GM18861 (cell line): ENCODE results near the gene SPHK1.

Experiments used
- ATAC-seq: cut with Tn5 transposase; IDR thresholded peaks from one replicate; pipeline ENCODE4 v1.9.1; 2021; ENCODE audit not compliant: unreplicated experiment

SPHK1 gene

DNA sequence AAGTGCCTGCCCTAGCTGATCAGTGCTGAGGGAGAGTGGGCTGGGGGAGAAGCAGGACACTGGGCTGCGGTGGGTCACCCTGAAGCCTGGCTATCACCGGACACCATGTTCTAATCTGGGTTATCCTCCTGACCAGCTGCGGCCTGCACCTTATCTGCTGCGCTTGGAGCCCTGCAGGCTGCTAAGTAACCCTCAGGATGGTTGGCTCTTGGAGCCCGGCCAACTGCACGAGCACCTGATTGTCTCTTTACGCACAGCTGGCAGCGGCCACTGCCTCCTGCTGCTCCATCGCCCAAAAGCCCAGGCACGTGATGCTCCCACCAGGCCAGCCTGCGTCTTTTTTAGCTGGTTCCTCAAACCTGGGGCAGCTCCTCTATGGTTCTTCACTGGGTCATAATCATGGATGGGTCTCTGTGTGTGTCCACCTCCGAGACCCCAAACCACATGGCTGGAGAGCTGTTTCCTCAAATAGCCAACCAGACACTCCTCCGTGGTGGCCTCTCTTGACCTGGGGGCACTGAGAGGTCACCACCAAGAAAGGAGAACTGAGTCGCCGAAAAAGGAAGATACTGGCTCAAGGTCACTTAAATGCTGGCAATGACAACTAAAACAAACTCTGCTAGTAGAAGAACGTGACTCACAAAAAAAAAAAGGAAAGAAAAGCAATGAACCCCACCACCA, 21.7 kb downstream of the SPHK1 start:
- ATAC-seq: no peak

DNA sequence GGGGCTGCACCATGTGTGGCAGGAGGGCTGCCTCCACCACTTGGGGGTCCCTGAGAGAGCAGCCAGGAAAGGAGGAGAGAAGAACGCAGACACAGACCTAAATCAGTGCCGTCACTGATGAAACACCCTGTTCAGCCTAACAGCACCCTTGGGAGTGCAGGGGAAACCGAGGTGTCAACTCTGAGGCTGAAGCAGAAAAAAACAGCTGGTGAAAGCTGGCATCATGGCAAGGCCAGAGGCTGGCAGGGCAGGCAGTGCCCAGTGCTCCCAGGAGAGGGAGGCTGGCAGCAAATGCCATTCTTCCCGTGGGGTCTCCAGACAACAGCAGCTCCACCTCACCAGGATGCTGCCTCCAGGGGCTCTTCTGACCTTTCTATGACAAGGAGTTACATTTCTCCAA, 23.1 kb downstream of the SPHK1 start:
- ATAC-seq: no peak

GRCh38 chr17:76408037-76408849, 23.8 kb downstream of the SPHK1 start:
- ATAC-seq: no peak

DNA sequence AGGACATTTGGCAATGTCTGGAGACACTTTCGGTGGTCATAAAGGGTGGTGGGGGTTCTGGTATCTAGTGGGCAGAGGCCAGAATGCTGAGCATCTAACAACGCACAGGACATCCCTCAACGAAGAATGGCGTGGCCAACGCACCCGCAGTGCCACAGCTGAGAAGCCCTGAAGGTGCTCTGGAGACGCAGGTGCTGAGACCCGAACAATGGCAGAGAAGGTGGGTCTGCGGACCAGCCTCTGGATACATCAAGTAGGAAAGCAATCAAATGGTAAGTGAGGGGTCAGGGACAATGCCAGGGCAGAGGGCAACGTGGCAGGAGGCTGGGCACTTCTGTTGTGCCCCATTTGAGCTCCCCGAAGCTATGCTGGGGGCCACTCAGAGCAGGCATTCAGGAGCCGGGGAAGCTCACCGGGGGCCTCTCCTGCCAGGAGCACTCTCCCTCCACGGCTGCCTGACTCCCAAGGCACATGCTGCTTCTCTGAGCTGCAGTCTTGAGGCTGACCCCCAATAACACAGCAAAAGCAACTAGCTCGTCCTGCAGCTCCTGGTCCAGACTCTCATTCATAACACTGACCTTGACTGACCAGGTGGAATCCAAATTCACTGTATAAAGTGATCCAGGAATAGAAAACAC, 26.0 kb downstream of the SPHK1 start:
- no peak for ATAC-seq

- no peak for ATAC-seq
These were observed 26.8 kb downstream of the SPHK1 start for GRCh38 chr17:76411247-76411646.

DNA sequence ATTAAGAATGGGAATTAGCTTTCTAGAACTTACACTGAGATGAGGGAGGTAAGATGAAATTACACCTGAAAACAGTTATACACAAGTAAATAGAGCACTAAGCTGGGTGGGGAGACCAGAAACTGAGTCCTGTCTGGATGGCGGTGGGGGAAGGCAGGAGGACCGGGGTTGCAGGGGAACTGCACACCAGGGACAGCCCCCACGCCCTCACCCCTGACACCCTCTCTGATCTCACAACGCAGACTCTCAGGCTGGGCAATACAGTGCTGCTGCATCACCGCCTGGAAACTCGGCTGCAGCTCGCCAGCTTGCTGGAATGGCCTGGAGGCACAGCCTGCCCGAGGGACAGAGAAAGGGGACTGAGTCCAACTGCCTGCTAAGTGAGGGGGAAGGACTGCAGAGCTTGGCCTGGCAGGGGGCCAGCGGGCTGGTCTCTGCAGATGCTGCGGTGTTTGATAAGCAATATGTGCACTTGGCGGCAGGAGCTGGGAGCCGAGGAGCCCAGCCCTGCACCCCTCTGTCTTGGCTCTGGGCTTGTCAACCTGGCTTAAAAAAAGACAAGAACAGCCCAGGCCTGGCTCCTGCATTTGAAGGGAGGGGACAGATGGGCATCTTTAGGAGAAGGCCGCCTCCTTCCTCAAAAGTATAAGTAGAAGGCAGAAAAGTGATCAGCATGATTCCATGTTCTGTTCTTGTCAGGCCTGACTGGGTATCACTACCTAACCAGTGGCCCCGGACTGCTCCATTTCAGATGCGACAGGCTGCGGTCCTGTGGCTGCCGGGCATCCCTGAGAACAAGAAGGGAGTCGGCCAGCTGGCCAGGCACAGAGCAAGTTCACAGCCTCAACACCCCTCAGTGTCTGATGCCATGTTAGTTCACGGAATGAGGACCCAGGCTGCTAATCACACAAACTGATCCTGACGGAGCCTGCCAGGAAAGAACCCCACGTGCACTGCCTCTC, 30.2 kb downstream of the SPHK1 start:
- no peak for ATAC-seq

DNA sequence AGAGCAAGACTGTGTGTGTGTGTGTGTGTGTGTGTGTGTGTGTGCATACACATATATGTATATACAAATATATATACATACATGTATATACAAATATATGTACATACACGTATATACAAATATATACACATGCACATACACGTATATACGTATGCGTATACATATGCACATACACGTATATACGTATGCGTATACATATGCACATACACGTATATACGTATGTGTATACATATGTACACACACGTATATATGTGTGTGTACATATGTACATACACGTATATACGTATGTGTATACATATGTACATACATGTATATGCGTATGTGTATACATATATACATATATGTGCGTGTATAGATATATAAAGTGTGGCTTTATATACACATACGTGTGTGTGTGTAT, 31.4 kb downstream of the SPHK1 start:
- no peak for ATAC-seq

- ATAC-seq: no peak
These were observed 32.0 kb downstream of the SPHK1 start for GRCh38 chr17:76416457-76416856.

DNA sequence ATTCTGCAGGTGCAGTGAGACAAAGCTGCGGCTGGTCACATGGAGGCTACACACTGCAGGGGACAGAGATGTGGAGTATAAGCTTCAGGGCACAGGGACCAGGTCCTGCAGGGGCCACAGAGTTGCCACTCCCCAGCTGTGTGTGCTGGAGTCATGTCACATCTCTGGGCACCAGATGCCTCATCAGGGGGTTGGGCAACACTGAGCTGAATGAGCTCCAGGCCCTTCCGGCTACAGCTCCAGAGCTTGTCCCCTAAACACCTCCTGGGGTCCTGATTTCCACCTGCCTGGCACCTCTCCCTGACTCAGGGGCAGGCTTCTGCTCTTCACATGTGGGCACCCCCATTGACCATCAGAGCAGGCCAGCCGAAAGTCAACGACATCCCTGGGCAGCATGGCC, 32.5 kb downstream of the SPHK1 start:
- no peak for ATAC-seq

DNA sequence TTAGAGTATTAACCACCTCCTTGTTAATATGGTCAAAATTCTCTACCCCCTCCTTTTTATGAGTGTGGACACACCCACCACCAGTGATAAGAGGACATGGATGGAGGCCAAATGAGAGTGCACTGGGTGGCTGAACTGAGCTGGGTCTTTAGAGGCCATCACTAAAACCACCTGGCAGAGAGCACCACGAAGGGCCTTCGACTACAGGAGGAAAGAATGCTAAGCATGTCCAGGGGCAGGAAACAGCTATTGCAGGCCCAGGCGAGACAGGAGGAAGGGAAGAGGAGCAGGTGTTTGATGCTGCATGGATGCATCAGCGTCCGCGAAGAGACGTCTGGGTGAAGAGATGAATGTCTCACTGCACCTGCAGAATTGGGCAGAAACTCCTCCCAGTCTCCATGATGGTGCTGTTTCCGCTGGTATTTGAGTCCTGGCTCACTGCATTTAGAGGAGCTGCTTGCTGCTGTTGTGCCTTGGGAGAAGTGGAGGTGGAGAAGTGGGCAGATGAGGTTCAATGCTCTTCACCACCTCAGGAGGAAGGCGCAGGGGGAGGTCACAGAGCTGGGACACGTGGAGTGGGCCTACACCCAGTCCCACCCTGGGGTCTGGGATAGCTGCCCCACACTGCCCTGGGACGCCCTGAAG, 33.2 kb downstream of the SPHK1 start:
- ATAC-seq: no peak

GRCh38 chr17:76419576-76420260, 35.3 kb downstream of the SPHK1 start:
- no peak for ATAC-seq

DNA sequence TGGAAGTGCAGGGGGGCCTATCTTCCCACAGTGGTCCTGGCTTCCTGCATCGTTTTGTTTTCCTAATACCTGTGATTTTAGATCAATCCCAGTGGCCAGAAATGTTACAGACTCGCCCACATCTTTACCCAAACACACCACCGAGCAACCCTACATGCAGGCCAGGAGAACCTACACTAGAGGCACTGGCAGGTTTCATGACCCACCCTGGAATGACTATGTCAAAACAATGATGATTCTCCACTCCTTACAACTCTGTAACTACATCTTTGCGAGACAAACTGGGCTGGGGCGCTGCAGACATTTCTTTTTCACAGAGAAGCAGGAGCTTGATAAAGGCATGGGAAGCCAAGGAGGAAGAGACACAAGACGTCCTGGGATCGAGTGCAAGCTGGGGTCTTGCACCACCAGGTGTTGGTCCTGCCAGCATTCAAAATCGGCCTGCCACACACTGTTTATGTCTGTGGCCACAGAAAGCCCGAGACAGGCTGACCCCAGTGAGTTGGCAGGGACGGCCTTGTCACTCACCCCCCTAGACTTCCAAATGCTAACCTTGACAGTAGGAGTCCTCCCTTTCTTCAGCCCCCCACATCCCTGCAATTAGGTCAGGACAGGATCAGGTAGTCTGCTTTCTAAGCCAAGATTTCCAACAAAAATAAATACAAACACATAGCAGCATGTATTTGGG, 36.1 kb downstream of the SPHK1 start:
- ATAC-seq: no peak

- ATAC-seq: no peak
These were observed 36.6 kb downstream of the SPHK1 start for GRCh38 chr17:76421044-76421407.

- ATAC-seq: no peak
These were observed 38.0 kb downstream of the SPHK1 start for GRCh38 chr17:76422406-76422805.

- ATAC-seq: no peak
These were observed 38.5 kb downstream of the SPHK1 start for GRCh38 chr17:76422860-76423259.

DNA sequence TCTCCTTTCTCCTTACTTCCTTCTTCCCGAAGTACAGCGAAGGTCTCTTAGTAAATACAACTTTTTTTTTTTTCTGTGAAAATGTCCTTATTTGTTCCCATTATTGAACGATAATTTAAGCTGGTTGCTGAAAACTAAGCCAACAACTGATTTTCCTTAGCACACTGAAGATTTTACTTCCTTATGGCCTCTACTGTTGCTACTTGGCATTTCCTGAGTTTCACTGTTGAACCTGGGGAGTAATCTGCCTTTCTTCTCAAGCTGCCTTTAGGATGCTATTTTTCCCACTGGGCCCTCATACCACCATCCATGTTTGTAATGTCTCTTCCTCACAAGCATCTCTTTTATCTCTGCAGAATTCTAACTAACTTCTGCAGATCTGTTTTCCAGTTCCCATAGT, 42.4 kb downstream of the SPHK1 start:
- no peak for ATAC-seq

DNA sequence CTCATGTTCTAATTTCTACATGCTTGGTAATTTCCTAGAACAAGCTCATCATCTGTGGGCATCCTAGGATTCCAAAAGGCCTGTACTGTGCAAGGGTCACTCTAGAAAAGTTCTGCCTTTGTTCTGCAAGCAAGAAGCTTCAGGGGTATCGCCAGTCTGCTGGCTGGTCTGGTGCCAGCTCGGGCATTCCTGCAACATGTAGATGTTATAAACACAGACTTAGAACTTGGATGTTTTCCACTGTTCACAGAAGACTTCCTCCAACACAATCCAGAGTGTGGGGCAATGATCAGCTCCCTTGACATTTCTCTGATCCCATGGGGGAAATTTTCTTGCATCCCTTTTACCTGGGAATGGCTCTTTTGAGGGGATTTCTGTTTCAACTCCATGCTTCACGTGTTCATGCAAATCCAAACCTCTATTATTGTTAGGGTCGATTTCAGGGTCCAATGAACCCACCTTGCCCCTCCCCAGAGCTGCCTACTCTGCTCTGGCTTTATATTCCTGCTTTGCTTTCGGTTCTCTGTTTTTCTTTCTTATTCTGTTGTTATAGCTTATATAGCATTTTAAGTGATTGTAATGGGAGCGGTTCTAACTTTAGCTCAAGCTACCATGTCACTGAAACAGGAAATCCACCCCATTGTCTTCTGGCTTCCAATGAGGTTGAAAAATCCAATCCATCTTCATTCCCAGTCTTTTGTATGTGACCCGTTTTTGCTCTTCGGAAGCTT, 43.3 kb downstream of the SPHK1 start:
- ATAC-seq: no peak

GRCh38 chr17:76428511-76428910, 44.1 kb downstream of the SPHK1 start:
- no peak for ATAC-seq

GRCh38 chr17:76431509-76431908, 47.1 kb downstream of the SPHK1 start:
- no peak for ATAC-seq
